Activated T-cell treated with anti-CD3 and anti-CD28 coated beads, Interleukin-2, amount 50 U/mL, for 24 hours (primary cell): ENCODE results near the gene SINHCAF.
A peak's percentile ranks its signal among the peaks of the same experiment; 100 is the strongest.
"Not testable (repeated sequence)": the region's sequence is repeated elsewhere in the genome, so short reads cannot be mapped to it uniquely, and the experiment has no call there.

Experiments
- DNase-seq: peaks from one replicate; pipeline ENCODE4 v3.0.0-alpha.2; 2020
- H3K27ac Mint-ChIP-seq: 2 replicates; pipeline ENCODE4 v1.8.0; 2020; ENCODE audit warnings: mild to moderate bottlenecking, mixed read lengths
- H3K27me3 Mint-ChIP-seq: 2 replicates; pipeline ENCODE4 v1.8.0; 2020; ENCODE audit warnings: mixed read lengths
- H3K36me3 Mint-ChIP-seq: 2 replicates; pipeline ENCODE4 v1.8.0; 2020; ENCODE audit warnings: low read depth, mixed read lengths
- H3K4me1 Mint-ChIP-seq: 2 replicates; pipeline ENCODE4 v1.8.0; 2020; ENCODE audit warnings: low read depth, mixed read lengths
- H3K4me3 Mint-ChIP-seq: 2 replicates; pipeline ENCODE4 v1.8.0; 2020; ENCODE audit warnings: mild to moderate bottlenecking, moderate library complexity, mixed read lengths
- H3K9me3 Mint-ChIP-seq: 2 replicates; pipeline ENCODE4 v1.8.0; 2020; ENCODE audit warnings: mixed read lengths

The SINHCAF gene, protein sequence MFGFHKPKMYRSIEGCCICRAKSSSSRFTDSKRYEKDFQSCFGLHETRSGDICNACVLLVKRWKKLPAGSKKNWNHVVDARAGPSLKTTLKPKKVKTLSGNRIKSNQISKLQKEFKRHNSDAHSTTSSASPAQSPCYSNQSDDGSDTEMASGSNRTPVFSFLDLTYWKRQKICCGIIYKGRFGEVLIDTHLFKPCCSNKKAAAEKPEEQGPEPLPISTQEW

GRCh38 chr12:31325877-31326631 lies at the start of gene SINHCAF:
SINHCAF (minus strand) TSS chr12:31326150; CDS start chr12:31298204, 27,946 bp downstream.
- H3K9me3 Mint-ChIP-seq, result no peaks in the 10 kb centered on the region
- H3K36me3 Mint-ChIP-seq, result peaks cover 35% of the 10 kb centered on the region
- peak within 1 kb of the TSS; percentile 99 for H3K27ac Mint-ChIP-seq
- peak within 1 kb of the TSS; percentile 100 for H3K4me3 Mint-ChIP-seq
- H3K27me3 Mint-ChIP-seq, result no peaks in the 10 kb centered on the region
- DNase-seq, result peak; percentile 99
- H3K4me1 Mint-ChIP-seq, result peaks cover 30% of the 10 kb centered on the region

DNA sequence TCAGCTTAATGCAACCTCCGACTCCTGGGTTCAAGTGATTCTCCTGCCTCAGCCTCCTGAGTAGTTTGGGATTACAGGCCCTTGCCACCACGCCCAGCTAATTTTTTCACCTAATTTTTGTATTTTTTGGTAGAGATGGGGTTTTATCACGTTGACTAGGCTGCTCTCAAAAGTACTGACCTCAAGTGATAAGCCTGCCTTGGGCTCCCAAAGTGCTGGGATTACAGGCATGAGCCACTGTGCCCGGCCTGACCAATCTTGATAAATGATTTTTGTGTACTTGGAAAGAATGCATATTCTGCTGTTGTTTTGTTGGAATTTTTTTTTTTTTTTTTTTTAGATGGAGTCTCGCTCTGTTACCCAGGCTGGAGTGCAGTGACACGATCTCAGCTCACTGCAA lies 49.5 kb upstream of the SINHCAF start:
- not testable (repeated sequence) for H3K27ac Mint-ChIP-seq, H3K4me3 Mint-ChIP-seq

DNA sequence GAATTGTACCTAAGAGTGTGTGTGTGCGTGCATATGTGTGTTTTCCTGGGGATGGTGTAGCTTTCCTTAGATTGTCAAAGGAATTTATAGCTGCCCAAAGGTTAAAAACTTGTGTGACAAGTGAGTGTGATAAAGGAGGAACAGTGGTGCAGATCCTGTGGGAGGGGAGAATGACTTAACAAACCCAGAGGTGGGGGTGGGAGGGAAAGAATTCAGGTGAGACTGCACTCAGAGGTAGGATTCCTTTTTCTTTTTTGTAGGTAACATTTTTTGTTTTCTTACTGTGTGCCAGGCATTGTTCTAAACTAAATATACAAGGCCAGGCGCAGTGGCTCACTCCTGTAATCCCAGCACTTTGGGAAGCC lies 45.3 kb upstream of the SINHCAF start:
- Mint-ChIP-seq H3K4me3 (no peak overlapping the region), H3K4me1 (no peaks in the 10 kb centered on the region), H3K9me3 (no peaks in the 10 kb centered on the region), H3K27me3 (no peaks in the 10 kb centered on the region), H3K27ac (no peak overlapping the region), H3K36me3 (no peaks in the 10 kb centered on the region)
- DNase-seq, result no peak

More for the DNA sequence above, 49.5 kb upstream of the SINHCAF start:
- H3K9me3 Mint-ChIP-seq, H3K36me3 Mint-ChIP-seq, H3K27me3 Mint-ChIP-seq, DNase-seq, H3K4me1 Mint-ChIP-seq: not testable (repeated sequence)

DNA sequence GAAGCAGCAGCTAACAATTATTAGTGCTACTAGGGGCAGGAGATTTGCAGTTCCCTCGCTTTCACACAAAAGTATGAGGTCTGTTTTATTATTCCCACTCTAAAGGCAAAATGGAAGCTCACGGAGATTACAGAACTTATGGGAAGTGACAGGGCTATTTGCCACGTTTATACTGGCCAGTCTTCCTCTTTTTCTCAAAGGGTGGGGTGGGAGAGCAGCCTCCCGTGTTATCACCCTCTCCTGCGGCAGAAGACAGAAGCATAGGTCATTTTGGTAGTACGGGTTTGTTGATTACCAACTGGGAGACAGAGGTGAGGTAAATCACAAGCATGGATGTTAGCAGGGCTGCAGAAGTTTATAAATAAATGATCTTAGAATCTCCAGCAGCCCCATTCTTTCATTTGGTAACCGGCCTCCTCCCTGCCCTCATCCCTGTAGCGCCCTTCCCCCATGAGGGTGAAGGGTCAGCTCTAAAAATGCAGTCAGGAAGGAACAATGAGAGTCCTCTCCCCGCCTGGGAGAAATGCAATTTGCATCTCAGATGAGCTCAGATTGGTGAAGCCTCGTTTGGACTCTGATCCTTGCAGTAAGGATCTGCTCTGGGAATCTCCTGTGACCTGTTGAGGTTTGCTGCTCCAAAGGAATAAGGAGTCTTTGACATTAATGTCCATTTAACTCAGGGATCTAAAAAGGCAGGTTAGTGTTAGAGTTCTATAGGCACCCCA lies 44.7 kb upstream of the SINHCAF start:
- DNase-seq, result no peak
- H3K27me3 Mint-ChIP-seq, result no peaks in the 10 kb centered on the region
- no peaks in the 10 kb centered on the region for H3K4me1 Mint-ChIP-seq
- no peaks in the 10 kb centered on the region for H3K9me3 Mint-ChIP-seq
- H3K27ac Mint-ChIP-seq, result no peak overlapping the region
- H3K4me3 Mint-ChIP-seq, result no peak overlapping the region
- no peaks in the 10 kb centered on the region for H3K36me3 Mint-ChIP-seq

- H3K4me1 Mint-ChIP-seq, result no peaks in the 10 kb centered on the region
- no peak for DNase-seq
- no peaks in the 10 kb centered on the region for H3K9me3 Mint-ChIP-seq
- H3K27me3 Mint-ChIP-seq, result no peaks in the 10 kb centered on the region
- H3K27ac Mint-ChIP-seq, result no peak overlapping the region
- H3K4me3 Mint-ChIP-seq, result no peak overlapping the region
- no peaks in the 10 kb centered on the region for H3K36me3 Mint-ChIP-seq
Measured at GRCh38 chr12:31369712-31370521, 44.0 kb upstream of the SINHCAF start.

DNA sequence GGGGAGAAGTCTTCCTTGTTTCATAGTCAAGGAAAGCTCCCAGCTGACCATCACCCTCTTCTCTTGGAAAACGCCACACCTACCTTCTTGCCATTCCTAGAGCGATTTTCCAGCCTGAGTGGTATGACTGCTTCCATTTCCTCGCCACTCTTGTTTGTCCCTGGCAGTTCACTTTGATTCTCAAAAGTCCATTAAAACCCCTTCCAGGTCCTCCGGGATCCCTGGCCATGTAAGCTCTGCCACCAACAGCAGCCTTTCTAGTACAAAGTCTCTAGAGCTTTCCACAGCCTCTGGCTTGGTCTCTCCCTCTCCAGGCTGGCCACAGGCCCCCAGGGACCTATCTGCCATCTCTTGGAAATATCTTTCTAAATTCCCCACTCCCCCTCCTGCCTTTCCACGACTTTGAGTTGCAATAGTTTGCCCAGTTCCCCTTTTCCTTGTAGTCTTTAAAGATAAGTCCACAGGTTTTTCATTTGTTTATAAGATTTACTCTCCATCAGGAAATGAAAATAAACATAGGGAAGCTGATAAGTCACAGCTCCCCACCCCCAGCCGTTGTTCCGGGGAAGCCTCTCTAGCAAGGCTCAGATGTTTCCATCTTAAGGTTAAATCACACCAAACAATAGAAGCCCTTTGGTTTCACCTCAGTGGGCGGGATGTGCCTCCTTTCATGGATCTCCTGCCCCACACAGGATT lies 42.9 kb upstream of the SINHCAF start:
- H3K27ac Mint-ChIP-seq, result no peak overlapping the region
- H3K4me3 Mint-ChIP-seq, result no peak overlapping the region
- no peaks in the 10 kb centered on the region for H3K36me3 Mint-ChIP-seq

GRCh38 chr12:31366104-31366621 lies 40.2 kb upstream of the SINHCAF start:
- no peaks in the 10 kb centered on the region for H3K9me3 Mint-ChIP-seq
- DNase-seq, result no peak
- H3K4me1 Mint-ChIP-seq, result peaks cover 14% of the 10 kb centered on the region
- no peak overlapping the region for H3K4me3 Mint-ChIP-seq
- H3K27ac Mint-ChIP-seq, result no peak overlapping the region
- no peaks in the 10 kb centered on the region for H3K36me3 Mint-ChIP-seq
- H3K27me3 Mint-ChIP-seq, result no peaks in the 10 kb centered on the region

More for the DNA sequence above, 42.9 kb upstream of the SINHCAF start:
- Mint-ChIP-seq H3K27me3 (no peaks in the 10 kb centered on the region), H3K9me3 (no peaks in the 10 kb centered on the region), H3K4me1 (no peaks in the 10 kb centered on the region)
- no peak for DNase-seq

DNA sequence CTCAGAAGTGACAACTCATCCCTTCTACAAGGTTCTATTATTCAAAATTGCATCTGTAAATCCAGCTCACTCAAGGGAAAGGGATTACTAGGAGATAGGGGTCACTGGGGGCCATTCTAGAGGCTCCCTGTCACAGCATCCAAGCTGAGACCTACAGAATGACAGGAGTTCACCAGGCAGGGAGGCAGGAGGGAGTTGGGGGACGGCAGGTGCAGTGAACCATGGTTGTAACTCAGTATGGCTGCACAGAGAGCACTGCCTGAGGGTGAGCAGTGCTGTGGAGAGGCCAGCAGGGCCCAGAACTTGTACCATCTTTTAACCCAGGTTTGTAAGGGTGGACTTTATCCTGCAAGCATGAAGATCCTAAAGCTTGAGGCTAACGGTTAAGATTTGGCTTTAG lies 37.9 kb upstream of the SINHCAF start:
- no peaks in the 10 kb centered on the region for H3K27me3 Mint-ChIP-seq
- no peak overlapping the region for H3K4me3 Mint-ChIP-seq
- no peak overlapping the region for H3K27ac Mint-ChIP-seq
- H3K36me3 Mint-ChIP-seq, result no peaks in the 10 kb centered on the region
- DNase-seq, result no peak
- no peaks in the 10 kb centered on the region for H3K9me3 Mint-ChIP-seq
- peaks cover 14% of the 10 kb centered on the region for H3K4me1 Mint-ChIP-seq

DNA sequence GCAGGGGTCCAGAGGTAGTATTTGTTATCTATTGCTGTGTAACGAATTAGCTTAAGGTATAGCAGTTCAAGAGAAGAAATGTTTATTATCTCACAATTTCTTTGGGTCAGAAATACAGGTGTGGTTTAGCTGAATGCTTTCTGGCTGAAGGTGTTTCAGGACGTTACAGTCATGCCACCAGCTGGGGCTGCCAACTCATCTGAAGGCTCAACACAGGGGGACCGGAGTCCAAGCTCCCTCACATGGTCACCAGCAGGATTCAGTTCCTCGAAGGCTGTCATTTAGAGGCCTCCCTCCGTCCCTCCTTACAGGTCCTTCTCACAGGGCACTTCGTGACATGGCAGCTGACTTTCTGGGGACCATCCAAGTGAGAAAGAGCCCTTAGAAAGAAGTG lies 37.5 kb upstream of the SINHCAF start:
- DNase-seq, result no peak
- Mint-ChIP-seq H3K27ac (no peak overlapping the region), H3K36me3 (no peaks in the 10 kb centered on the region), H3K9me3 (no peaks in the 10 kb centered on the region), H3K4me3 (no peak overlapping the region), H3K4me1 (peaks cover 14% of the 10 kb centered on the region), H3K27me3 (no peaks in the 10 kb centered on the region)

DNA sequence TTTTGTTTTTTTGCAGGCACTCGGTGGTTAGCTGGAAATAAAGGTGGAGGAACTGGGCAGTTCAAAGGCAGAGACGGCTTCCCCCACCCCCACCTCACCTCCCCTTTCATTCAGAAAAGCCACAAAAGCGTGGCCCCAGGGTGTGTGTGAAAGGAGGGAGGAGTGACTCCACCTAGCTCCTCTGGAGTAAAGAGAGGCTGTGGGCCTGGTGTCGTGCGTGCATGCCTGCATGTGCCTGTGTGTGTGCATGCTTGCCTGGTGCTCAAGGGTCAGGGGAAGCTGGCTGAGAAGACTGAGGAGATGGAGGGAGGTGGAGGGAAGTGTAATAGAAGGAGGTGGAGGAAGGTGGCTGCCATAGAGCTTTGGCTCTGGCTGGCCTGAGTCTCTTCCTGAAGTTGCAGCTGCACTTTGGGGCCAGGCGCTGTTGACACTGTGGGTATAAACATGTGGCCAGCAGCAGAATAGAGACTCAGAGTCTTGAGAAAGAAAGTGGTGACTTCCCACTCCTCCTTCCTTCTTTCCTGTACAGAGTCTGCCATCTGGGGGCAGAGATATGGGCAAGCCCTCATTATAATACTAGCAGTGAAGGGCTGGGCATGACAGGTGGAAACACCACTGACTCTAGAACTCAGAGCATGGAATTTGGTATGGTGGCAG lies 36.9 kb upstream of the SINHCAF start:
- no peaks in the 10 kb centered on the region for H3K9me3 Mint-ChIP-seq
- peaks cover 14% of the 10 kb centered on the region for H3K4me1 Mint-ChIP-seq
- DNase-seq, result peak; percentile 28
- peak overlapping the region; percentile 5 for H3K27ac Mint-ChIP-seq
- peak overlapping the region; percentile 4 for H3K4me3 Mint-ChIP-seq
- H3K27me3 Mint-ChIP-seq, result no peaks in the 10 kb centered on the region
- H3K36me3 Mint-ChIP-seq, result no peaks in the 10 kb centered on the region

- peak overlapping the region; percentile 4 for H3K4me3 Mint-ChIP-seq
- no peaks in the 10 kb centered on the region for H3K36me3 Mint-ChIP-seq
- H3K9me3 Mint-ChIP-seq, result no peaks in the 10 kb centered on the region
- peak overlapping the region; percentile 5 for H3K27ac Mint-ChIP-seq
- no peak for DNase-seq
- no peaks in the 10 kb centered on the region for H3K27me3 Mint-ChIP-seq
- H3K4me1 Mint-ChIP-seq, result peaks cover 14% of the 10 kb centered on the region
Measured at GRCh38 chr12:31362115-31362758, 36.3 kb upstream of the SINHCAF start.

GRCh38 chr12:31361730-31362114 lies 35.8 kb upstream of the SINHCAF start:
- no peaks in the 10 kb centered on the region for H3K36me3 Mint-ChIP-seq
- no peaks in the 10 kb centered on the region for H3K9me3 Mint-ChIP-seq
- H3K4me1 Mint-ChIP-seq, result peaks cover 14% of the 10 kb centered on the region
- no peak overlapping the region for H3K4me3 Mint-ChIP-seq
- no peaks in the 10 kb centered on the region for H3K27me3 Mint-ChIP-seq
- no peak for DNase-seq
- no peak overlapping the region for H3K27ac Mint-ChIP-seq

- Mint-ChIP-seq H3K4me3 (no peak overlapping the region), H3K36me3 (no peaks in the 10 kb centered on the region), H3K27me3 (peaks cover 3% of the 10 kb centered on the region), H3K27ac (no peak overlapping the region), H3K4me1 (no peaks in the 10 kb centered on the region), H3K9me3 (no peaks in the 10 kb centered on the region)
- no peak for DNase-seq
Measured at GRCh38 chr12:31355747-31356107, 29.8 kb upstream of the SINHCAF start.
